Endothelial cell of umbilical vein (primary cell): ENCODE data around the gene DOCK7. TPM values are rescaled to one million over a fixed set of nuclear protein-coding genes. Genes with fewer than 3 reads are reported as not detected.

Experiments used
- BruUV-seq: library from RNA; stranded (reverse); fragments of 400-500 nt; replicated peaks from 2 replicates; lab custom pipeline; 2021; lab: Mats Ljungman, UMichigan
- CTCF ChIA-PET: fragments of 300-600, 350-600 bp; sonication (Branson Sonifier 250); formaldehyde crosslinking; loops from one replicate; lab custom pipeline; 2021; ENCODE audit warnings: antibody characterized with exemption, inconsistent platforms; lab: Charles Lee
- POLR2A ChIA-PET: fragments of 300-600, 350-600 bp; sonication (Branson Sonifier 250); formaldehyde crosslinking; loops from one replicate; lab custom pipeline; 2021; ENCODE audit warnings: antibody characterized with exemption, inconsistent platforms; lab: Charles Lee
- DNase-seq: peaks from one replicate; pipeline ENCODE4 v3.0.0-alpha.2; 2011; ENCODE audit warnings: low read depth, low spot score
- FAIRE-seq: peaks from 2 replicates; lab custom pipeline; 2011; peaks lifted over from hg19 to GRCh38; lab: Jason Lieb, UNC
- H2AFZ ChIP-seq: 2 replicates; pipeline ENCODE4 v1.6.0; 2012; ENCODE audit warnings: low read depth, low read length, control low read depth, inconsistent platforms
- H3K27ac ChIP-seq: 2 replicates; pipeline ENCODE4 v1.5.1; 2011; ENCODE audit warnings: low read depth, mild to moderate bottlenecking, control low read depth, low read length, moderate library complexity; ENCODE audit not compliant: insufficient read depth
- H3K27me3 ChIP-seq, 2 experiments: 2 replicates each; pipeline versions ENCODE4 v1.6.0 to v1.6.1; 2011; ENCODE audit warnings: low read length in 2 of 2, mixed read lengths in 1 of 2; ENCODE audit not compliant: control insufficient read depth in 2 of 2, insufficient read depth in 2 of 2
- H3K36me3 ChIP-seq, 2 experiments: 2 replicates in 1 of 2; 3 replicates in 1 of 2; pipeline ENCODE4 v1.5.1; 2011; ENCODE audit warnings: low read length in 2 of 2, mild to moderate bottlenecking in 1 of 2, moderate library complexity in 1 of 2; ENCODE audit not compliant: control insufficient read depth in 2 of 2, insufficient read depth in 2 of 2; ENCODE audit errors: extremely low read depth in 1 of 2
- H3K4me1 ChIP-seq: 3 replicates; pipeline ENCODE4 v1.5.1; 2011; ENCODE audit warnings: mild to moderate bottlenecking, low read length; ENCODE audit not compliant: control insufficient read depth, insufficient read depth; ENCODE audit errors: extremely low read depth
- H3K4me2 ChIP-seq: 2 replicates; pipeline ENCODE4 v1.6.1; 2011; ENCODE audit warnings: low read length, control low read depth, mixed read lengths; ENCODE audit not compliant: insufficient read depth
- H3K4me3 ChIP-seq, 3 experiments: fragments of 200-600 bp in 1 of 3; sonication (generic), shearing (Covaris generic) in 1 of 3; replicated peaks in 1 of 3; 2 replicates each; pipeline ENCODE4 v1.5.1; 2011 to 2016; ENCODE audit warnings: control low read depth in 3 of 3, low read length in 3 of 3, mild to moderate bottlenecking in 2 of 3, inconsistent platforms in 1 of 3, low read depth in 1 of 3, moderate library complexity in 1 of 3; ENCODE audit not compliant: insufficient read depth in 1 of 3
- H3K79me2 ChIP-seq: 2 replicates; pipeline ENCODE4 v1.6.0; 2012; ENCODE audit warnings: low read length, inconsistent platforms; ENCODE audit not compliant: control insufficient read depth, insufficient read depth
- H3K9ac ChIP-seq: replicated peaks from 2 replicates; pipeline ENCODE3; 2011; ENCODE audit warnings: low read length, control low read depth; ENCODE audit not compliant: insufficient read depth; ENCODE audit errors: extremely low read depth
- H3K9me1 ChIP-seq: replicated peaks from 3 replicates; pipeline ENCODE4 v1.6.0; 2011; ENCODE audit warnings: mild to moderate bottlenecking, low read length; ENCODE audit not compliant: control insufficient read depth, insufficient read depth; ENCODE audit errors: extremely low read depth
- H3K9me3 ChIP-seq: replicated peaks from 2 replicates; pipeline ENCODE4 v1.5.1; 2012; ENCODE audit warnings: low read length, inconsistent platforms; ENCODE audit not compliant: control insufficient read depth, insufficient read depth
- H4K20me1 ChIP-seq: replicated peaks from 2 replicates; pipeline ENCODE3; 2011; ENCODE audit warnings: mild to moderate bottlenecking, low read length; ENCODE audit not compliant: control insufficient read depth, insufficient read depth; ENCODE audit errors: extremely low read depth
- EZH2 ChIP-seq: IDR thresholded peaks from 2 replicates; pipeline ENCODE4 v1.6.1; 2012; ENCODE audit warnings: borderline replicate concordance, low read depth, mild to moderate bottlenecking, moderate library complexity, low read length, inconsistent platforms; ENCODE audit not compliant: severe bottlenecking
- FOS ChIP-seq: IDR thresholded peaks from 2 replicates; pipeline ENCODE4 v1.6.1; 2011; ENCODE audit warnings: mild to moderate bottlenecking, low read length, moderate library complexity, borderline replicate concordance; ENCODE audit not compliant: insufficient read depth
- GATA2 ChIP-seq: IDR thresholded peaks from 2 replicates; pipeline ENCODE4 v1.7.0; 2011; ENCODE audit warnings: low read depth, mild to moderate bottlenecking, moderate library complexity, mixed read lengths, low read length; ENCODE audit not compliant: insufficient read length, insufficient read depth
- MYC ChIP-seq: IDR thresholded peaks from one replicate; pipeline ENCODE4 v1.6.1; 2011; ENCODE audit warnings: mild to moderate bottlenecking, low read depth, low read length
- dilution Hi-C: fragments of 300-500 bp; cut with MboI; formaldehyde crosslinking; loops from one replicate; pipeline ENCODE4 v1.15.0; 2019; ENCODE audit warnings: low sequenced_read_pairs; ENCODE audit not compliant: extremely low pct_ligation_motif_present
- intact Hi-C: fragments of 100-400 bp; cut with micrococcal nuclease; formaldehyde crosslinking; loops from one replicate; pipeline ENCODE4 v1.10.0; 2022
- polyA plus RNA-seq, 4 experiments: library from polyadenylated mRNA; depleted of rRNA in 3 of 4; stranded (reverse) in 3 of 4; unstranded in 1 of 4; fragments of >200 nt; gene quantifications; 2 replicates each; pipeline versions ENCODE4 v1.2.1 to v1.2.3, GENCODE V29; 2011 to 2012; ENCODE audit warnings: missing spikeins in 1 of 4
- total RNA-seq: library from RNA; stranded (reverse); gene quantifications from 2 replicates; pipeline ENCODE4 v1.2.3, GENCODE V29; 2021

DOCK7 gene
- total and polyA plus RNA-seq, 2 donors (not counting 3 experiments of a cell fraction or from before 2014, with no cell fraction given), result 9.4 to 31.9 TPM

- no peaks in the 10 kb centered on the region for H3K79me2 ChIP-seq
- POLR2A ChIA-PET, result no interaction called here
- FAIRE-seq (no peak), DNase-seq (no peak)
- no peak overlapping the region for H3K4me2 ChIP-seq
- H3K9ac ChIP-seq, result no peak overlapping the region
- no peak overlapping the region for H3K27ac ChIP-seq
- H2AFZ ChIP-seq, result no peak overlapping the region
- peaks cover 2 to 3% of the 10 kb centered on the region in 2 experiments for H3K36me3 ChIP-seq
- CTCF ChIA-PET, result interaction anchor here (1.4 kb wide), 1 partner anchor 289 kb away, joined by 5 read pairs; no protein-coding TSS in a partner anchor
- BruUV-seq, result no TSS peak
- H3K27me3 ChIP-seq, result no peaks in the 10 kb centered on the region
- H3K9me1 ChIP-seq, result no peaks in the 10 kb centered on the region
- H3K4me3 ChIP-seq, result no peak overlapping the region
- dilution Hi-C loops, result no loop called here
- no peaks in the 10 kb centered on the region for H3K9me3 ChIP-seq
- no peaks in the 10 kb centered on the region for H3K4me1 ChIP-seq
- no peaks in the 10 kb centered on the region for H4K20me1 ChIP-seq
- TF ChIP-seq MYC, result no peak
- no peak for TF ChIP-seq EZH2
- TF ChIP-seq GATA2, result no peak
- TF ChIP-seq FOS, result no peak
- intact Hi-C loops, result no loop called here
Measured at GRCh38 chr1:62457955-62458354, 230.2 kb downstream of the DOCK7 start.

- Histone ChIP-seq H3K79me2 (no peaks in the 10 kb centered on the region), H3K4me3 (no peak overlapping the region), H3K9ac (no peak overlapping the region), H3K27me3 (no peaks in the 10 kb centered on the region), H4K20me1 (peaks cover 2% of the 10 kb centered on the region), H3K9me1 (no peaks in the 10 kb centered on the region), H2AFZ (no peak overlapping the region), H3K36me3 (peaks cover 1 to 22% of the 10 kb centered on the region in 2 experiments), H3K27ac (no peak overlapping the region), H3K4me1 (no peaks in the 10 kb centered on the region), H3K9me3 (no peaks in the 10 kb centered on the region), H3K4me2 (no peak overlapping the region)
- FAIRE-seq (peak; percentile 12), DNase-seq (no peak)
- intact Hi-C loops, result no loop called here
- BruUV-seq, result no TSS peak
- CTCF ChIA-PET, result no interaction called here
- dilution Hi-C loops, result no loop called here
- no peak for TF ChIP-seq MYC
- no peak for TF ChIP-seq FOS
- peak; percentile 44 for TF ChIP-seq GATA2
- POLR2A ChIA-PET, result no interaction called here
Measured at GRCh38 chr1:62452951-62453350, 235.2 kb downstream of the DOCK7 start.
